GM21737 (cell line): ENCODE results near the gene ALLC.
"Not testable (repeated sequence)": the region's sequence is repeated elsewhere in the genome, so short reads cannot be mapped to it uniquely, and the experiment has no call there.

ENCODE experiments used
- ATAC-seq: cut with Tn5 transposase; IDR thresholded peaks from one replicate; pipeline ENCODE4 v1.9.1; 2021; ENCODE audit warnings: mild to moderate bottlenecking, moderate library complexity; ENCODE audit not compliant: unreplicated experiment

ALLC gene

DNA sequence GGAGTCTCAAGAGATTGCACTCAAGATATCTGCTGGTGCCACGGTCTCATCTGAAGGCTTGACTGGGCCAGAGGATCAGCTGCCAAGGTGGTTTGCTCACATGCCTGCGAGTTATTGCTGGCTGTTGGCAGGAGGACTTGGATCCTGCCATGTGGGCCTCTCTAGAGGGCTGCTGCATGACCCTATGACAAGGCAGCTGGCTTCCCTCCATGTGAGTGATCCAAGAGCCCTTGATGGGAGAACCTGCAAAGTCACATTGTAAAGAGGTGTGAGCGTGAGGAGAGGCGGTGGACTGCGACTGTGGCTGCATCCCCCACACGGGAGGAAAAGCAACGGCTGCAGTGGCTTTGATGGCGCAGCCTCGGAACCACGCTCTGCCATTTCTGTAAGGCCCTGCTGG, 4.0 kb upstream of the ALLC start:
- ATAC-seq: no peak

DNA sequence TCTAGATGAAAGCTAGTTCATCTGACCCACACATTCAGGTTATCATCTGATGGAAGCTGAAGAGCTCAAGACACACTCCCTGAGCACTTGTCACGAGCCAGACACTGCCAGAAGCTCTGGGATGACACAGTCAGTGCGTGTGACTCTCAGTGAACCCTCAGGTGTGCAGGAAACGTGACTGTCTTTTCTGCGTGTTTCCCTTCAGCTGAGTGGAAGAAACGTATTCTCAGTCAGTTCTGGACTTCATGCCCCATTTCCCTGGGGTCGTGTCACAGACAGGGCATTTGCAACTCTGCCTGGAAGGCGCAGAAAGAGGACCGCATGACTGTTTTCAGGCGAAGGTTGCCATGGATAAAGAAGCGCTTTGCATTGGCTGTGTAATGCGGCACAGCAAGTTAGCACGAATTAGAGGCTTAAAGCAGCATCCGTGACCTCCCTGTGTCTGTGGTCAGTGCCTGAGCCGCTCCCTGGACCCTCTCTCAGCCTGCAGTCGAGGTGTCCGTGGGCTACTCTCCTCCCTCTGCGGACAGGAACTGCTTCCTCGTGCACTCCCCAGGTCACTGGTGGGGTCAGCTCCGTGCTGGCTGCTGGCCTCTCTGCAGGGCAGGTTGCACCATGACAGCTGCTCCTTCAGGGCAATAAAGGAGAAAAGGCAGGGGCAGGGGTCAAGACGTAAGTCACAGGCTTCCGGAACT, 3.3 kb upstream of the ALLC start:
- ATAC-seq: no peak

DNA sequence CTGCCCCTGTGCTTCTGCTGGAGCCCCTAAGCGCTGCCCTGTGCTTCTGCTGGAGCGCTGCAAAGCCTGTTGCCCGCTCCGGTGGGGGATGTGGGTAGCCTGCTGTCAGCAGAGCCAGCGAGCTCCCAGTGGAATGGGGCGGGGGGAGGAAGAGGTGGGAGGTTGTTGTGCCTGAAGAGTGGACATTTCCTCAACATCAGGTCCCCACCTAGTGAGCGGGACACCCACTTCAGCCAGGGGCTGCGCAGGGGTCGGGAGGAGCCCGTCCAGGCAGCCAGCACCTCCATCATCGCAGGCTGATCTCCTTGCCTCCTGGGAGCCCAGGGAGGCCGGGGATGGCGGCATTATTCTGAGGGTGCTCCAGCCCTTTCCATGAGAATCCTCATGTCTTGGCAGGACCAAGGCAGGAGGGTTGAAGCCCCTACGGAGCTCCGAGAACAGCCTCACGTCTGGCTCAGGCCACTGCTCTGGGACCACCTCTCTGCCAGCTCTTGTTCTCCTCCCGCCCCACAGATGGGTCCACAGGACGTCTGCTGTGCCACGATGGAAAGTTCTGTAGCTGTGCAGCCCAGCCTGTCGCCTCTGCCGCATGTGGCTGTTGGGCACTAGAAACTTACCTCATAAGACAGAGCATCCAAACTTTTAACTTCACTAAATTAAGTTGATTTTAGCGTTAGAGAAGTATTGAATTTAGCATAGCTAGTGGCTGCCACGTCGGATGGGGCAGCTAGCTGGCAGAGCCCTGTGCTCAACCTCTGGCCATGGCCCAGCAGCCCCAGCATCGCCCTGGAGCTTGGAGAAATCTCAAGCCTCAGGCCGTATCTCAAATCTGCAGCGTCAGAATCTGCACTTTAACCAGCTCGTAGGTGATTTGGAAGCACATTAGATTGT, 1.9 kb upstream of the ALLC start:
- ATAC-seq: no peak

DNA sequence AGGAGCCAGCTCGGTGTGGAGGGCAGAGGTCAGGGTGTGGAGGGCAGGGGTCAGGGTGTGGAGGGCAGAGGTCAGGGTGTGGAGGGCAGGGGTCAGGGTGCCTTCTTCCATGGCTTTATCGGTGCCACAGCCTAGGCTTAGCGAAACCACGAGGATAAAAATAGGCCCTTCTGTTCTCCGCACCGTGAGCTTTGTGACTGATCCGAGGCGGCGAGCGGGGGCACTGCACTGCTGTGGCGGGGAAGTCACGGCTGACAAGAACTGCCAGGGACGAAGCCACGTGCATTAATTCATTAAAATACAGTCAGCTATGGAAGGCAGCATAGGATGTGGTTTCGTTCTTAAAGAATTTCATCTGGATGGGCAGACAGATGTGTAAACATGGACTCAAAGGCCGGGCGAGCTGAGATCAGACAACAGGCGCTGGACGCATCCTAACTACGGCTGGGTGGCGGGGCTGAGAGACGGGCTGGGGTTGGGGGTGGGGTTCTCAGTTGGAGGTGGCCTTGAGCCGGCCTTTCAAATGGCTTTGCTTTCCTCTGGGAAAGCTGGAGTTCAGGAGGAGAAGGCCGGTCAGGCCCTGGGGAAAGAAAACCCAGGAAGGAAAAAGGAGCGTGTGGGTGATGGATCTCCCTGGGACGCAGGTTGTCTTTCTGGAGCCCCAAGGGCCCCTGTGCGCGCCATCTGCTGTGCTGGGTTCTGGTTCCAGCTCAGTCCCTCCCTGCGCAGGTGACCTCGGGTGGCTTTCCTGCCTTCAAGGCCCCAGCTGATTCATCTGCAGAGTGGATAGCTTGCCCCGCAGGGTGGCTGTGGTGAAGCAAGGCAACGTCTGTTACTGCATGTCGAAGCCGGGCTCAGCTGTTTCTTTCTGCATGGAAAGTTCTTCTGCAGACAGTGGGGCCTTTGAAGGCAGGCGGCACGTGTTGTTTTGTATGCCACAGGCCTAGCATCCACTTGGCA, 958 bp upstream of the ALLC start:
- no peak for ATAC-seq

DNA sequence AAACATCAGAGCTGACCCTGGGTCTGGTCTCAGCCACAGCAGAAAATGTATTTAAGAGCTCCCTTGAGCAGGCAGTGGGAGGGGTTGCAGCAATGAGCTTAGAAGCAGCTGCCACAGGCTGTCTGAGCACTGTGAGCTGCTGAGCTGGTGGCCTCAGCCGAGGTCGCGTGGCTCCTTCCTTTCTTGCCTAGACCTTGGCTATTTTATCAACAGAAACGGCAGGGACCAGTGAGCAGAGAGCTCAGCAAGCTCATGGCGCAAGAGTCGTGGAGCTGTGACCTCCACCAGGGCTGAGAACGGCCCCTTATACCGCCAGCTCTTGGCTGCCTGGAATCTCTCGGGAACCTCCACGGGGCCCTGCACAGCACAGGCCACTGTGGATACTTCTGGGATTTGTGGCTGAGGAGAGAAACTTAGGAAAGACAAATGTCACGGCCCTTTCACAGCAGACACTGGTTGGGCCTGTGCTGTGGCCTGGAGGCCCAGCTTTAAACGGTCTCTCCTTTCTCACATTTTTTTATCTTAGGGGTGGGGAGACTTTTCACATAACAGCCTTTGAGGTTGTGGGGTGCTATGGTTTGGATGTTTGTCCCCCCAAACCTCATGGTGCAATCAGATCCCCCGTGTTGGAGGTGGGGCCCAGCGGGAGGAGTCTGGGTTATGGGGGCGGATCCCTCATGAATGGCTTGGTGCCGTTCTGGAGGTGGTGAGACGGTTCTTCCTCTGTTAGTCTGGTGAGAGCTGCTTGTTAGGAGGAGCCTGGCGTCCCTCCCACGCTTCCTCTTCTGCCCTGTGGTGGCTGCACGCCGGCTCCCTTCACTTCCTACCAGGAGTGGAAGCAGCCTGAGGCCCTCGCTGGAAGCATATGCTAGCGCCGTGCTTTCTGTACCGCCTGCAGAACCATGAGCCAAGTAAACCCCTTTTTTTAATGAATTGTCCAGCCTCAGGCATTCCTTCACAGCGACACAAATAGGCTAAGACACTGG, 1.7 kb downstream of the ALLC start:
- no peak for ATAC-seq

DNA sequence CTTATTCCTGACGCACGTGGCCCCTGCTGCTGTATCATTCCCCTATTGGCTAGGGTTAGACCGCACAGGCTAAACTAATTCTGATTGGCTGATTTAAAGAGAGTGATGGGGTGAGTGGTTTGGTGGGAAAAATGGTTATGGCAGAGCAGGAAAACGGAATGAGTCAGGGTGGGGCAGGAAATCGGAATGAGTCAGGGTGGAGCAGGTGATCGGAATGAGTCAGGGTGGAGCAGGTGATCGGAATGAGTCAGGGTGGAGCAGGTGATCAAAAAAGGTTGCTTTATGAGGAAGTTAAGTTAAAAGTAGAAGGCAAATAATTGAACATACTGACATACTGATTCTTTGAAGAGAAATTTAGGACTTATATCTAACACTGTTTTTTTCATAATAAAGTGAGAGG, 2.6 kb downstream of the ALLC start:
- ATAC-seq: not testable (repeated sequence)

DNA sequence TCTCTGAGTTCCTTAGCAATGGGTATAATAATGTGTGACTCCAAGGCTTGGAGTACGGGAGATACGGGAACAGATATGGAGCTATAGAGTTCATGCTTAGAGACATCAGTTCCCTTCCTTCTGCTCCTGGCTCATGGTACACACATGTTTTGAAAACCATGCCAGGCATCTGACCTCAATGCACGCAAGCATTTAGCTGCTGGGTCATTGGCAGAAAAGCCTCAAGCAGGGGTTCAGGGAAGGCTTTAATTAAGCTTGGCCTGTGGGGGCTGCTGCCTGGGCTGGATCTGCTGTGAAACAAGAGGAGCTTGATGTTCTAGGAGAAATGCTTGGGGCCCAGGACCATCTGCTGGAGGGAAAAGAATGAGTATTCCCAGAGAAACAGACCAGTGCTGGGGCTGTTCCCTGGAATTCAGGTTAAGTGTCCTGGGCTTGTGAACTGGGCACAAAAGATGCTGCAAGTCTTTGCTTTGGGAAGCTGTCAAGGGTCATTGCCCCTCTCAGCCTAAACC, 3.2 kb downstream of the ALLC start:
- no peak for ATAC-seq

DNA sequence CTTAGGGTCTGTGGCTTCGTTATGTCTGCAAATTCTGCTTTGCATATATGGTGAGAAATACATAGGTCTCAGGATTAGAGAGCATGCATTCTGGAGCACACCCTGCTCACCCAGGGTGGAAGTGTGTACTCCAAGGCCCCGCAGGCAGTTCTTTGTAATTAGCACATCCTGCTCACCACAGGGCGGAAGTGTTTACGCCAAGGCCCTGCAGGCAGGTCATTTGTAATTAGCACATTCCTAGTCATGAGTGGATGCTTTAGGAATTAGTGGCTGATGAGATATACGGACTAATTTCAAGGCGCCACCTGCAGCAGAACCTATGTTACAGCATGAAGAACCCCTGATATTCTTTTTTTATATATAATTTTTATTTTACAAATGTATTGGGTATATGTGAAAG, 4.2 kb downstream of the ALLC start:
- ATAC-seq: no peak

DNA sequence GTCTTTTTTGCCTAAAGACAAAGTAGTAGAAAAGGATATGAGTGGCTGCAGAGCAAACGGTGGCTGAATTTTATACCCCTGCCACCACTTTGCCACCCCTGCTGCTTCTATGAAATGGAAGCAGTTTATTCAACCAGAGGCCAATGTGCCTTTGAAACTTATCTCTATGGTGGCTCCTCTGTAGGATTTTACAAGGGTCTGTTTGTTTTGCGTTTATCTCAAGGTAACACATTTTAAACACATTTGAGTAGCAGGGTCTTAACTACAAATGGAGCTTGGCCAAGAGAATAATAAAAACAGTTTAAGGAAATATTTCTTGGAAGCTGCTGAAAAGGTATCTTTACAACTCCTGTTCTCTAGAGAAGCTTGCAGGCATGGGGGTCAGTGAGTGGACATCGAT, 6.1 kb downstream of the ALLC start:
- no peak for ATAC-seq

DNA sequence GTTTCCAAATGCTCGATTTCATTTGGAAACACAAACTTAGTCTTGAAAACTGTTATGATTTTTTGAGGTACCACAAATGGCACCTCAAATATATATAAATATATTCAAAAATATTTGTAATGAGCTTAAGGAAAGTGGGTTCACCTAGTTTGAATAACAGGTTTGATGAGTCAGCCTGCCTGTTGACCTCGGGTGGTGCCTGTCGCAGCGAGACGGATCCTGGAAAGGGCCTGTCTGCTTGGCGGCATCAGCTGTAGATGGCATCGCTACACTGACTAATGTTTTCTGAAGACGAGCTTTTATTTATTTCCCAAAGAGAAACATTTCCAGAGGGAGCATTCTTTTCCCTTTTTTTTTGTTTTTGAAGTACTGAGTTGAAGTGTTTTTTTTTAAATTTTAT, 6.9 kb downstream of the ALLC start:
- ATAC-seq: no peak

DNA sequence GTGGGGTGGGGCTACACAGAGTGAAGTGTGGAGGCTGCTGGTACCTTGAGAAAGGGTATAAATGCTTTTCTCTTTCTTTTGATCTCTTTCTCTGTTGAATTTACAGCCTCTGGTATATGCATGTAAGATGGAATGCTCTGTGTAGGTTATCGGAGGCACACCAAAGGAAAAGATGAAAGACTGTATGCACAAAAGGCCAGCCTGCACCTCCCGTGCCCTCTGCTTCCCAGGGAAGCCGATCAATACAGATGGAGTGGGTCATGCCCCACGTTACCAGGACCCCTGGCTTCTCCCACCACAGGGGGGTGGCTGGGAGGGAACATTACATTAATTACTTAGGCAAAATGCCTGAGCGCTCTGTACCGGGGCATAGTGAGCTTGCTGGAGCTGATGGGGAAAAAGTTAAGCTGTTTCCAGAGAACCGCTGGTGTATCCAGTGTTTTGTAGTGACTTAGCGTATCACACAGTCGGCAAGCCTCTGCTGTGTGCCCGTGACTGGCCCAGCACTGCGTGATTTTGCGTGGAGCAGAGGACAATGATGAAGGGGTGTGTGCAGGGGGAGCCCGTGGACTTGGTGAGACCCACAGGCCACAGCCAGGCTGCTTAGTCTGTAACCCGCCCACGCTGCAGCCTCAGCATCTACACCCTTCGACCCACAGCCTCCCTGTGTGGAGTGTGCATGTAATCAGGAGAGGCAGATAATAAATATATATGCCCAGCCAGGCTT, 8.0 kb downstream of the ALLC start:
- ATAC-seq: no peak

DNA sequence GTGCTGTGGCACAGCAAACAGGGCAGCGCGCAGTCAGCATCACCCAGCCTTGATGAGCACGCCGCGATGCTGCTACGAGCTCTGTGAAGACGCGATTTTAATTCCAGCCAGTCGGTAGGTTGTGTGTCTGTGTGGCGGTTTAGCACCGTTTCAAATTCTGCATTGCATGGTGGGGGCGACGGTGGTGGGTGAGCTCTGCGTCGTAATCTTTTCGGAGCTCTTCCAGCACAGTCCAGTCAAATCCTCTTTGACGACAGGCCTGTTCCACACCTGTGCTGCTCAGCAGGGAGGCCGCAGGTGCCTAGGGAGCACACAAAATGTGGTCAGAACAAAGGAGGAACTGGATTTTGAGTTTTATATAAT, 8.6 kb downstream of the ALLC start:
- no peak for ATAC-seq

DNA sequence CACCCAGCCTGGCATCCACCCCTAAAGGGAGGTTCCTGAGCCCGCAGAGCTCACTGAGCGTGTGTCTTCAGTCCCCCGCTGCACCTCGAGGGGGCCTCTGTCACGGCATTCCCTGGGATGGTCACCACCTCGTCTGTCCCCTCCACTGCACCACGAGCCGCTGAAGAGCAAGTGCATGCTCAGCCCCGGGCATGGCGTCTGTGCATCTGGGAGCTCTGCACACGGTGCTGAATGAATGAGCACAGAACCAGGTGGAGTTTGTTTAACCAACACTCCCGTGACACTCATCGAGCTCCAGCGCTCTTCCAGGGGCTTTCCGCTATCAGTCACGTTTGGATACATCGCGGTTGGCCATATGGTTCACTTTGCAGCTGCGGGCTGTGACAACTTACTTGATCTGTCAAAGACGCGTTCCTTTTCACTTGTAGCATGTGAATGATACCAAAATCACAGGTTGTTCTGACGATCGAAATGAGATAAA, 9.2 kb downstream of the ALLC start:
- ATAC-seq: no peak

DNA sequence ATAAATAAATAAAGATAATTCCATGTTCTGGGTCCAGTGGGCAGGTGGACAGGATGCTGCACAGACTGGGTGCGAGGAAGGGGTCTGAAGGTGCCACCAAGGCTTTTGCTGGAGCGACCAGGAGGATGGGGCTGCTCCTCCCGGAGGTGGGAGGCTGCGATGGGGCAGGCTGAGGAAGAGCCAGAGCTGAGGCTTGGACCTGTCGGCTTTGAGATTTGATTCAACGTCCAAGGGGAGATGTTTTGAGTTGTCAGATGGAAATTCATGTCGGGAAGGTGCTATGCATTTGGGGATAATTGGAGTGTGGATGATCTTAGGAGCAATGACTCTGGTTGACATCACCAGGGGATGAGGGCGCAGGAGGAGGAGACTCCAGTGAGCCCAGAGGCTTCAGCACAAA, 11.7 kb downstream of the ALLC start:
- ATAC-seq: no peak

DNA sequence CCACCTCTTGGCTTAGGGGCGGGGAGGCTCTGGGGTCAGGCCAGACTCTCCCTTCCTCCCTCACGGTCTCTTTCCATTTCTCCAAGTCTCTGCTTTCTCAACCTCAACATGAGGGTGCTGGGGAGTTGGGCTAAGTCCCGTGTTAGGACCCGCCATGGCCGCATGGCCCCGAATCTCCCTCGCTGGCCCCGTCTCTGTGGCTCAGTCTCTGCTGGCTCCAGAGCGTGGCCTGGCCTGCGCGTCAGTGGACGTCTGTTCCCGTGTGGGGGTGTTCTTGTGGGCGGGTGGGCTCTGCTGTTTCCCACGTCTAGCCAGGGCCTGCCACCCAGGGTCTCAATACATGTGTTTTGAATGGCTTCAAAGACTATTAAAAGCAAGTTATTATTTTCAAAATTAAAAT, 12.4 kb downstream of the ALLC start:
- no peak for ATAC-seq

DNA sequence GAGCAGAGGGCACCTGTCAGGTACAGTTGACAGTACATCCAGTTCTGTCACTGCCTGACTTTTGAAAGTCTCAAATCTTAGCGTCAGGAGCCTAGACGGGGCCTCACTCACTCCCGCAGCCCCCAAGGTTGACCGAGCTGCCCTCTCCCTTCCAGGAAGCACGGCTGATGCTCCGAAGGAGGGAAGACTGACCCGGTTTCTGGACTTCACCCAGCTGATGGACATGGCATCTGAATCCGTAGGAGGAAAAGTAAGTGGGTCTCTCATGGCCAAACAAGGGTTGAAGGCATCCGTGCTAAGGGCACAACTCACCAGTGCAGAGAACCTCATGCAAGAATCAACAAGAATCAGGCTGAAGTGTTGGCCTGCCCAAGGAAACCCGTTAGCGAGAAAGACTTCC, 12.9 kb downstream of the ALLC start:
- ATAC-seq: no peak

DNA sequence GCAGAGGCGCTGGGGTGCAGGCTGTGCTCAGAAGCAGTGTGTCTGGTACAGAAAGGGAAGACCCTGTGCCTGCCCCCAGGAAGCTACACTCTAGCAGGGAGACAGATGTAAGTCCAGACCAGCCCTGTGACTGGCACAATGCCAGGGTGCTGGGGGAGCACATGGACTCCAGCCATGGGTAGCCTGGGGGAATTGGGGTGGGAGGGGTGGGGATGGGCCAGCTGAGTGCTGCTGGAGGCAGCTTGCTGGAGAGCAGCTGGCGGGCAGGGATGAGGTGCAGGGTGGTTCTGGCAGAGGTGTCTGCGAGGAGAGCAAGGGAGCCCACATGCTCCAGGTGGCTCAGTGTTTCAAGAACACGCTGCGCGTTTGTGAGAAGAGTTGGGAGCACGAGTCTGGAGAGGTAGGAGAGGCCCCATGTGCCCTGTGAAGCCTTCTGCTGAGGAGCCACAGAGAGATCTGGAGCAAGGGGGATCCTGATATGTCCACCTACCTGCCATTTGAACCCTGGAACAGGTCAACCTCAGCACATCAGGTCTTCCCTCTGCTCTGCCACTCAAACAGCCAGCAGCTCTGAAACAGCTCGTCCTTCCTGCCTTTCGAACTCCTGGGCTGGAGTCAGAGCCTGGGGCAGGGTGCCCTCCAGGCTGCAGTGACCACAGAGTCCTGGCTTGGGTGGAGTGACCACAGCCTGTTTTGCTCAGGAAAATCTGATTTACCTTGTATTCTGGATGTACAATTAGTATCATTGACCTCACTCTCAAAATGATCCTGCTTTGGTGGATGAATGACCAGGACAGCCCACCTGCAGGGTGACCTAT, 15.1 kb downstream of the ALLC start:
- ATAC-seq: no peak
